GM12892 (cell line): ENCODE data around the gene LMX1A.

Experiments
- POLR2A ChIP-seq: IDR thresholded peaks from 2 replicates; pipeline ENCODE4 v1.6.1; 2011; ENCODE audit warnings: low read depth, low read length, control low read depth
- POLR2AphosphoS5 ChIP-seq: IDR thresholded peaks from 2 replicates; pipeline ENCODE4 v1.6.1; 2011; ENCODE audit warnings: low read depth, low read length, control low read depth

DNA sequence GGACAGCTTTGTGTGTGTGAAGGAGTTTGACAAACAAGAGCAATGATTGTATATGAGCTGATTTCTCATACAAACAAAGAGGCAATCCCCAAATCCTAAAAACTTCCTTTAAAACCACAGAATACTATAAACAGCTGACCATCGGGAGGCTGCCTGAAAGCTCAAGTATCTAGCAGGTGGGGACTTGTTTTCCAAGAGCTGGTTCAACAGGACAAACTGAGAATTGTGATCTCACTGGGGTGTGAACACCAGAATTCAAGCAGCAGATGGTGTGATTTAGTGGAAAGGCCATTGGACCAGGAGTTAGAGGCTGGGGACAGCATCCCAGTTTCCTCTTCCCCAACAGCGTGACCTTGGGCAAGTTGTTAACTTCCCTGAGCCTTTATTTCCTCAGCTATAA is 13.9 kb downstream of the LMX1A start:
- no peak for TF ChIP-seq POLR2A
- no peak for TF ChIP-seq POLR2AphosphoS5
